ENCODE results near the gene DENND4B. TPM values are rescaled to one million over a fixed set of nuclear protein-coding genes. Genes with fewer than 3 reads are reported as not detected.

DENND4B gene
- total and polyA plus RNA-seq, 9 of the 15 experiments (the other 6 are each of a cell fraction or from before 2014, with no cell fraction given): 9.5 to 80.5 (median 23.1) TPM

DNA sequence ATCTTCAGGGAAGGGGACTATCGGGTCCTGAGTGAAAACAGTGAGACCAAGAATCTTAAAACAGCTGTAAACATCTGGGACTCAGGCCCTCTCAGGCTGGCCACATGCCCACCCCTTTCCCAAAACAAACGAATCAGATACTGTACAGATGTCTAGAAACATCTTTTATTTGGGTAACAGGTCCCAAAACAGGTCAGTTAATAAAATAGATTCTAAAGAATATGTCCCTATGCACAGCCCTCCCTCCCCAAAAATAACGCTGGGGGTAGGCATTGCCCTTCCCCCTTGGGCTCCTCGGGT lies 12.4 kb upstream of the DENND4B start:
- ATAC-seq (no peak), FAIRE-seq (no peak), DNase-seq (ENCODE audit: extremely low read depth in 1 of 4, low spot score in 3 of 4) (no peak)
- Histone ChIP-seq H4K20me1 (replicated peaks; ENCODE audit: control insufficient read depth, insufficient read depth, low read length) (peaks cover 9% of the 10 kb centered on the region; the same call in 1 of the 2 replicates), H3K9me1 (ENCODE audit: control insufficient read depth, insufficient read depth, low read length) (no peaks in the 10 kb centered on the region), H3K4me1 (replicated peaks in 1 of 2; ENCODE audit: control insufficient read depth in 2 of 2, insufficient read depth in 2 of 2, low read length in 2 of 2) (peaks cover 29 to 30% of the 10 kb centered on the region in 2 experiments), H3K36me3 (ENCODE audit: control insufficient read depth, insufficient read depth, low read length) (peaks cover 35% of the 10 kb centered on the region; the same call in 2 of the 3 replicates), H3K4me3 (peak overlapping the region; percentile 94), H3K27ac (ENCODE audit: extremely low read depth, low read depth, low read length) (peak overlapping the region; percentile 55), H3K79me2 (ENCODE audit: control insufficient read depth, insufficient read depth, low read length) (peaks cover 65% of the 10 kb centered on the region), H3K27me3 (ENCODE audit: control insufficient read depth in 2 of 2, insufficient read depth in 2 of 2, low read length in 2 of 2) (no peaks in the 10 kb centered on the region), H3K9me3 (replicated peaks; ENCODE audit: control insufficient read depth, insufficient read depth, low read depth, low read length) (no peaks in the 10 kb centered on the region), H3K4me2 (ENCODE audit: insufficient read depth, low read length) (peak overlapping the region; percentile 82), H2AFZ (ENCODE audit: low read depth, low read length) (peak overlapping the region; percentile 64), H3K9ac (ENCODE audit: insufficient read depth in 1 of 2, low read depth in 2 of 2, low read length in 2 of 2) (peak overlapping the region; percentile 45 to 80; a peak in 3 of 4 replicates)
- intact Hi-C loops (cut with micrococcal nuclease) (no loop called here), in situ Hi-C loops (cut with MboI) (no loop called here)
- CTCF ChIA-PET (ENCODE audit: low intra/inter-chr PET ratio): no interaction called here
- BruUV-seq (replicated peaks): no TSS peak
- POLR2A ChIA-PET: interaction anchor here (0.6 to 4.9 kb wide), 9 partner anchors 8 to 657 kb away, joined by 3 to 39 read pairs (median 8); partner anchors contain the start of genes CREB3L4, DENND4B, GATAD2B and RPS27
- 26% methylated on average over 4 of the region's 4 CpGs for WGBS (ENCODE audit: insufficient coverage, low coverage, missing lambda C conversion rate)
- peak; percentile 61 for TF ChIP-seq FOXJ2 (tag; IDR thresholded peaks at IDR 0.05)
- peak; percentile 45 for TF ChIP-seq DACH1 (IDR thresholded peaks at IDR 0.05; ENCODE audit: partially characterized antibody)
- no peak for TF ChIP-seq NR2C2 (CRISPR knock-in tag; IDR thresholded peaks at IDR 0.05)
- 0 out of 2 replicates have a peak, but pooled peaks have one; percentile 61 for TF ChIP-seq NR2C2 (tag; IDR thresholded peaks at IDR 0.05)
- TF ChIP-seq, protein P1, sequence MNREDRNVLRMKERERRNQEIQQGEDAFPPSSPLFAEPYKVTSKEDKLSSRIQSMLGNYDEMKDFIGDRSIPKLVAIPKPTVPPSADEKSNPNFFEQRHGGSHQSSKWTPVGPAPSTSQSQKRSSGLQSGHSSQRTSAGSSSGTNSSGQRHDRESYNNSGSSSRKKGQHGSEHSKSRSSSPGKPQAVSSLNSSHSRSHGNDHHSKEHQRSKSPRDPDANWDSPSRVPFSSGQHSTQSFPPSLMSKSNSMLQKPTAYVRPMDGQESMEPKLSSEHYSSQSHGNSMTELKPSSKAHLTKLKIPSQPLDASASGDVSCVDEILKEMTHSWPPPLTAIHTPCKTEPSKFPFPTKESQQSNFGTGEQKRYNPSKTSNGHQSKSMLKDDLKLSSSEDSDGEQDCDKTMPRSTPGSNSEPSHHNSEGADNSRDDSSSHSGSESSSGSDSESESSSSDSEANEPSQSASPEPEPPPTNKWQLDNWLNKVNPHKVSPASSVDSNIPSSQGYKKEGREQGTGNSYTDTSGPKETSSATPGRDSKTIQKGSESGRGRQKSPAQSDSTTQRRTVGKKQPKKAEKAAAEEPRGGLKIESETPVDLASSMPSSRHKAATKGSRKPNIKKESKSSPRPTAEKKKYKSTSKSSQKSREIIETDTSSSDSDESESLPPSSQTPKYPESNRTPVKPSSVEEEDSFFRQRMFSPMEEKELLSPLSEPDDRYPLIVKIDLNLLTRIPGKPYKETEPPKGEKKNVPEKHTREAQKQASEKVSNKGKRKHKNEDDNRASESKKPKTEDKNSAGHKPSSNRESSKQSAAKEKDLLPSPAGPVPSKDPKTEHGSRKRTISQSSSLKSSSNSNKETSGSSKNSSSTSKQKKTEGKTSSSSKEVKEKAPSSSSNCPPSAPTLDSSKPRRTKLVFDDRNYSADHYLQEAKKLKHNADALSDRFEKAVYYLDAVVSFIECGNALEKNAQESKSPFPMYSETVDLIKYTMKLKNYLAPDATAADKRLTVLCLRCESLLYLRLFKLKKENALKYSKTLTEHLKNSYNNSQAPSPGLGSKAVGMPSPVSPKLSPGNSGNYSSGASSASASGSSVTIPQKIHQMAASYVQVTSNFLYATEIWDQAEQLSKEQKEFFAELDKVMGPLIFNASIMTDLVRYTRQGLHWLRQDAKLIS (CRISPR knock-in tag; IDR thresholded peaks at IDR 0.05): 0 out of 2 replicates have a peak, but pooled peaks have one; percentile 1
- no peak for TF ChIP-seq RBFOX2 (IDR thresholded peaks at IDR 0.05; ENCODE audit: low read depth, low read length)
- TF ChIP-seq, protein P2, sequence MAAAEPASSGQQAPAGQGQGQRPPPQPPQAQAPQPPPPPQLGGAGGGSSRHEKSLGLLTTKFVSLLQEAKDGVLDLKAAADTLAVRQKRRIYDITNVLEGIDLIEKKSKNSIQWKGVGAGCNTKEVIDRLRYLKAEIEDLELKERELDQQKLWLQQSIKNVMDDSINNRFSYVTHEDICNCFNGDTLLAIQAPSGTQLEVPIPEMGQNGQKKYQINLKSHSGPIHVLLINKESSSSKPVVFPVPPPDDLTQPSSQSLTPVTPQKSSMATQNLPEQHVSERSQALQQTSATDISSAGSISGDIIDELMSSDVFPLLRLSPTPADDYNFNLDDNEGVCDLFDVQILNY (CRISPR knock-in tag; IDR thresholded peaks at IDR 0.05): no peak
- TF ChIP-seq, protein P3, sequence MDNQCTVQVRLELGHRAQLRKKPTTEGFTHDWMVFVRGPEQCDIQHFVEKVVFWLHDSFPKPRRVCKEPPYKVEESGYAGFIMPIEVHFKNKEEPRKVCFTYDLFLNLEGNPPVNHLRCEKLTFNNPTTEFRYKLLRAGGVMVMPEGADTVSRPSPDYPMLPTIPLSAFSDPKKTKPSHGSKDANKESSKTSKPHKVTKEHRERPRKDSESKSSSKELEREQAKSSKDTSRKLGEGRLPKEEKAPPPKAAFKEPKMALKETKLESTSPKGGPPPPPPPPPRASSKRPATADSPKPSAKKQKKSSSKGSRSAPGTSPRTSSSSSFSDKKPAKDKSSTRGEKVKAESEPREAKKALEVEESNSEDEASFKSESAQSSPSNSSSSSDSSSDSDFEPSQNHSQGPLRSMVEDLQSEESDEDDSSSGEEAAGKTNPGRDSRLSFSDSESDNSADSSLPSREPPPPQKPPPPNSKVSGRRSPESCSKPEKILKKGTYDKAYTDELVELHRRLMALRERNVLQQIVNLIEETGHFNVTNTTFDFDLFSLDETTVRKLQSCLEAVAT (IDR thresholded peaks at IDR 0.05): peak in 1 of 2 experiments; percentile 29; a peak in 1 of 4 replicates
- 0 out of 4 replicates have a peak, but pooled peaks of 1 of the 2 experiments have one; percentile 21 for TF ChIP-seq ARNT (IDR thresholded peaks at IDR 0.05)

All from K562 (cell line).